Skeletal muscle satellite cell (primary cell): ENCODE measurements around the gene ZNF740. TPM values are rescaled to one million over a fixed set of nuclear protein-coding genes. Genes with fewer than 3 reads are reported as not detected.

ENCODE experiments used
- H3K27me3 ChIP-seq: 2 replicates; pipeline ENCODE4 v1.7.0; 2013; ENCODE audit warnings: low read length; ENCODE audit not compliant: control insufficient read depth, insufficient read depth
- H3K36me3 ChIP-seq: 2 replicates; pipeline ENCODE4 v1.7.0; 2013; ENCODE audit warnings: mild to moderate bottlenecking, control low read depth, low read length; ENCODE audit not compliant: insufficient read depth
- H3K4me1 ChIP-seq: 2 replicates; pipeline ENCODE4 v1.7.0; 2013; ENCODE audit warnings: low read length; ENCODE audit not compliant: control insufficient read depth, insufficient read depth
- H3K4me2 ChIP-seq: 2 replicates; pipeline ENCODE4 v1.7.0; 2013; ENCODE audit warnings: mild to moderate bottlenecking, low read length
- H3K4me3 ChIP-seq: 2 replicates; pipeline ENCODE4 v1.7.0; 2013; ENCODE audit warnings: low read length
- H3K9ac ChIP-seq: 2 replicates; pipeline ENCODE4 v1.7.0; 2013; ENCODE audit warnings: mild to moderate bottlenecking, low read depth, low read length, moderate library complexity
- H3K9me3 ChIP-seq: replicated peaks from 2 replicates; pipeline ENCODE4 v1.7.0; 2013; ENCODE audit warnings: mild to moderate bottlenecking, control low read depth, low read length
- total RNA-seq: library from RNA; depleted of rRNA; stranded (reverse); fragments of >200 nt; gene quantifications from 2 replicates; pipeline ENCODE4 v1.2.3, GENCODE V29; 2012; rRNA removed

The ZNF740 gene
- total RNA-seq: 7.6 and 9.2 TPM in 2 replicates

- Histone ChIP-seq H3K36me3 (peaks cover 35% of the 10 kb centered on the region), H3K27me3 (no peaks in the 10 kb centered on the region), H3K4me2 (peak within 1 kb of the TSS; percentile 88), H3K4me1 (peaks cover 32% of the 10 kb centered on the region), H3K9ac (peak within 1 kb of the TSS; percentile 88), H3K9me3 (no peaks in the 10 kb centered on the region), H3K4me3 (peak within 1 kb of the TSS; percentile 95)
Observed at GRCh38 chr12:53180220-53180930, at the start of gene ZNF740, which contains the start of gene CSAD. Gene ZNF740, plus strand, starts transcription at chr12:53180722. Its CDS starts 1,262 bp downstream, at chr12:53181984. Gene CSAD, minus strand, starts transcription at chr12:53180925. Its CDS starts 7,455 bp downstream, at chr12:53173470.

- no peak overlapping the region for H3K9ac ChIP-seq
- no peak overlapping the region for H3K4me3 ChIP-seq
- H3K9me3 ChIP-seq: no peaks in the 10 kb centered on the region
- no peaks in the 10 kb centered on the region for H3K36me3 ChIP-seq
- H3K4me2 ChIP-seq: no peak overlapping the region
- H3K27me3 ChIP-seq: peaks cover 32% of the 10 kb centered on the region
- H3K4me1 ChIP-seq: no peaks in the 10 kb centered on the region
Observed at GRCh38 chr12:53131844-53132243, 48.7 kb upstream of the ZNF740 start.

- H3K9ac ChIP-seq: no peak overlapping the region
- no peaks in the 10 kb centered on the region for H3K9me3 ChIP-seq
- no peak overlapping the region for H3K4me2 ChIP-seq
- no peaks in the 10 kb centered on the region for H3K4me1 ChIP-seq
- H3K36me3 ChIP-seq: no peaks in the 10 kb centered on the region
- H3K4me3 ChIP-seq: no peak overlapping the region
- peaks cover 19% of the 10 kb centered on the region for H3K27me3 ChIP-seq
Observed at GRCh38 chr12:53133722-53134121, 46.8 kb upstream of the ZNF740 start.

GRCh38 chr12:53143355-53143754, 37.2 kb upstream of the ZNF740 start:
- H3K9ac ChIP-seq: no peak overlapping the region
- H3K9me3 ChIP-seq: no peaks in the 10 kb centered on the region

GRCh38 chr12:53145383-53146260, 34.9 kb upstream of the ZNF740 start:
- no peaks in the 10 kb centered on the region for H3K4me1 ChIP-seq
- no peaks in the 10 kb centered on the region for H3K27me3 ChIP-seq
- H3K9me3 ChIP-seq: no peaks in the 10 kb centered on the region
- no peak overlapping the region for H3K4me2 ChIP-seq
- no peak overlapping the region for H3K9ac ChIP-seq
- H3K4me3 ChIP-seq: no peak overlapping the region
- no peaks in the 10 kb centered on the region for H3K36me3 ChIP-seq

More at GRCh38 chr12:53143355-53143754, 37.2 kb upstream of the ZNF740 start:
- no peak overlapping the region for H3K4me2 ChIP-seq
- H3K4me3 ChIP-seq: no peak overlapping the region
- H3K36me3 ChIP-seq: no peaks in the 10 kb centered on the region
- no peaks in the 10 kb centered on the region for H3K4me1 ChIP-seq
- no peaks in the 10 kb centered on the region for H3K27me3 ChIP-seq

GRCh38 chr12:53147181-53147580, 33.3 kb upstream of the ZNF740 start:
- Histone ChIP-seq H3K9me3 (no peaks in the 10 kb centered on the region), H3K27me3 (no peaks in the 10 kb centered on the region), H3K4me3 (no peak overlapping the region), H3K9ac (no peak overlapping the region), H3K4me1 (no peaks in the 10 kb centered on the region), H3K4me2 (no peak overlapping the region), H3K36me3 (no peaks in the 10 kb centered on the region)

GRCh38 chr12:53147653-53148052, 32.9 kb upstream of the ZNF740 start:
- Histone ChIP-seq H3K9ac (no peak overlapping the region), H3K4me3 (no peak overlapping the region), H3K4me2 (no peak overlapping the region), H3K9me3 (no peaks in the 10 kb centered on the region), H3K4me1 (no peaks in the 10 kb centered on the region), H3K36me3 (no peaks in the 10 kb centered on the region), H3K27me3 (no peaks in the 10 kb centered on the region)

GRCh38 chr12:53151039-53151438, 29.5 kb upstream of the ZNF740 start:
- no peaks in the 10 kb centered on the region for H3K4me1 ChIP-seq
- H3K9ac ChIP-seq: no peak overlapping the region
- H3K36me3 ChIP-seq: no peaks in the 10 kb centered on the region
- no peak overlapping the region for H3K4me2 ChIP-seq
- H3K9me3 ChIP-seq: no peaks in the 10 kb centered on the region
- no peaks in the 10 kb centered on the region for H3K27me3 ChIP-seq
- no peak overlapping the region for H3K4me3 ChIP-seq

- Histone ChIP-seq H3K4me2 (no peak overlapping the region), H3K27me3 (no peaks in the 10 kb centered on the region)
Observed at GRCh38 chr12:53152390-53152789, 28.1 kb upstream of the ZNF740 start.

GRCh38 chr12:53159195-53159839, 21.2 kb upstream of the ZNF740 start:
- H3K9ac ChIP-seq: no peak overlapping the region
- no peak overlapping the region for H3K4me3 ChIP-seq
- H3K4me2 ChIP-seq: no peak overlapping the region
- H3K4me1 ChIP-seq: no peaks in the 10 kb centered on the region
- H3K27me3 ChIP-seq: no peaks in the 10 kb centered on the region
- H3K9me3 ChIP-seq: no peaks in the 10 kb centered on the region
- H3K36me3 ChIP-seq: no peaks in the 10 kb centered on the region

More at GRCh38 chr12:53152390-53152789, 28.1 kb upstream of the ZNF740 start:
- H3K9me3 ChIP-seq: no peaks in the 10 kb centered on the region
- no peaks in the 10 kb centered on the region for H3K4me1 ChIP-seq
- H3K9ac ChIP-seq: no peak overlapping the region
- H3K36me3 ChIP-seq: no peaks in the 10 kb centered on the region
- H3K4me3 ChIP-seq: no peak overlapping the region

GRCh38 chr12:53160000-53160399, 20.5 kb upstream of the ZNF740 start:
- Histone ChIP-seq H3K4me3 (no peak overlapping the region), H3K9ac (no peak overlapping the region), H3K9me3 (no peaks in the 10 kb centered on the region), H3K36me3 (no peaks in the 10 kb centered on the region), H3K4me2 (no peak overlapping the region), H3K4me1 (no peaks in the 10 kb centered on the region), H3K27me3 (no peaks in the 10 kb centered on the region)
